HFFc6 (cell line): ENCODE data around the gene NAV1. TPM values are rescaled to one million over a fixed set of nuclear protein-coding genes. Genes with fewer than 3 reads are reported as not detected.
A peak's percentile ranks its signal among the peaks of the same experiment; 100 is the strongest.

Experiments
- DNase-seq: peaks from one replicate; pipeline ENCODE4 v3.0.0-alpha.2; 2018
- H3K27ac Mint-ChIP-seq: 2 replicates; pipeline ENCODE4 v1.8.0; 2020; ENCODE audit warnings: mild to moderate bottlenecking, mixed read lengths
- H3K27me3 Mint-ChIP-seq: 2 replicates; pipeline ENCODE4 v1.8.0; 2021; ENCODE audit warnings: mild to moderate bottlenecking, moderate library complexity, mixed read lengths; ENCODE audit not compliant: insufficient read depth
- H3K36me3 Mint-ChIP-seq: 2 replicates; pipeline ENCODE4 v1.8.0; 2021; ENCODE audit warnings: low read depth, mixed read lengths
- H3K4me1 Mint-ChIP-seq: 2 replicates; pipeline ENCODE4 v1.8.0; 2020; ENCODE audit warnings: low read depth, mixed read lengths
- H3K4me3 Mint-ChIP-seq: 2 replicates; pipeline ENCODE4 v1.8.0; 2020; ENCODE audit warnings: mild to moderate bottlenecking, moderate library complexity, mixed read lengths
- H3K9me3 Mint-ChIP-seq: 2 replicates; pipeline ENCODE4 v1.8.0; 2020; ENCODE audit warnings: mild to moderate bottlenecking, mixed read lengths
- total RNA-seq, 6 experiments: library from RNA; stranded (reverse); fragmentation: NEBNext Ultra II Directional; extraction: Animal tissue kit (Norgen Biotek cat#: 25700); gene quantifications; 2 replicates in 1 of 6; 3 replicates in 5 of 6; pipeline ENCODE4 v1.2.3, GENCODE V29; 2021
- TF ChIP-seq, protein P1 (sequence below): fragments of 200-600 bp; sonication (generic); IDR thresholded peaks from 2 replicates; pipeline ENCODE4 v1.5.0; 2021; ENCODE audit warnings: antibody characterized with exemption, mild to moderate bottlenecking

NAV1 gene
- total RNA-seq, 6 experiments from 2014 or later = 72.9 to 88.0 (median 78.4) TPM

DNA sequence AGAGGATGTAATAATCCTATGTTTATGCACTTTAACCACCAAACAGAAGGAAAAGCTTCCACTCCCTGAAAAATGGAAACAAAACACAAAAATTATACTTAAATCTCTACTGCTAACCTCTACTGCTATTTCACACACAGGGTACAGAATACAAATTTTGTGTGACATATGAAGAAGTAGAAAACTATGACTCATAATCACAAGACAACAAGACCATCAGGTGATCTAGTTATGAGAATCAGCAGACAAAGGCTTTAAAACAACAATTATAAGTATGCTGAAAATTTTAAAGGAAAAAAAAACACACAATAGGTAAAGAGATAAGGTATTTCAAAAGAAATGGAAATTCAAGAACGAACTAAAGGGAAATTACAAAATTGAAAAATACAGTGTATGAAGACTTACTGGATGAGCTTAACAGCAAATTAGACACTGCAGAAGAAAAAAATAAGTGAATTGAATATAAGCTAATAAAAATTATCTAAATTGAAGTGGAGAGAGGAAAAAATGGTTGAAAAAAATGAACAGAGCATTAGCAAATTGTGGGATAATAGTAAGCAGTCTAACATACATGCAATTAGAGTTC, 13.6 kb upstream of the NAV1 start:
- Mint-ChIP-seq H3K27me3 (no peaks in the 10 kb centered on the region; the same call in 1 of the 2 replicates), H3K4me3 (no peak overlapping the region), H3K36me3 (peaks cover 5% of the 10 kb centered on the region; the same call in 1 of the 2 replicates), H3K27ac (no peak overlapping the region), H3K4me1 (peaks cover 14% of the 10 kb centered on the region), H3K9me3 (no peaks in the 10 kb centered on the region; the same call in 1 of the 2 replicates)
- DNase-seq = no peak
- TF ChIP-seq, protein P1, sequence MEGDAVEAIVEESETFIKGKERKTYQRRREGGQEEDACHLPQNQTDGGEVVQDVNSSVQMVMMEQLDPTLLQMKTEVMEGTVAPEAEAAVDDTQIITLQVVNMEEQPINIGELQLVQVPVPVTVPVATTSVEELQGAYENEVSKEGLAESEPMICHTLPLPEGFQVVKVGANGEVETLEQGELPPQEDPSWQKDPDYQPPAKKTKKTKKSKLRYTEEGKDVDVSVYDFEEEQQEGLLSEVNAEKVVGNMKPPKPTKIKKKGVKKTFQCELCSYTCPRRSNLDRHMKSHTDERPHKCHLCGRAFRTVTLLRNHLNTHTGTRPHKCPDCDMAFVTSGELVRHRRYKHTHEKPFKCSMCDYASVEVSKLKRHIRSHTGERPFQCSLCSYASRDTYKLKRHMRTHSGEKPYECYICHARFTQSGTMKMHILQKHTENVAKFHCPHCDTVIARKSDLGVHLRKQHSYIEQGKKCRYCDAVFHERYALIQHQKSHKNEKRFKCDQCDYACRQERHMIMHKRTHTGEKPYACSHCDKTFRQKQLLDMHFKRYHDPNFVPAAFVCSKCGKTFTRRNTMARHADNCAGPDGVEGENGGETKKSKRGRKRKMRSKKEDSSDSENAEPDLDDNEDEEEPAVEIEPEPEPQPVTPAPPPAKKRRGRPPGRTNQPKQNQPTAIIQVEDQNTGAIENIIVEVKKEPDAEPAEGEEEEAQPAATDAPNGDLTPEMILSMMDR = no peak

DNA sequence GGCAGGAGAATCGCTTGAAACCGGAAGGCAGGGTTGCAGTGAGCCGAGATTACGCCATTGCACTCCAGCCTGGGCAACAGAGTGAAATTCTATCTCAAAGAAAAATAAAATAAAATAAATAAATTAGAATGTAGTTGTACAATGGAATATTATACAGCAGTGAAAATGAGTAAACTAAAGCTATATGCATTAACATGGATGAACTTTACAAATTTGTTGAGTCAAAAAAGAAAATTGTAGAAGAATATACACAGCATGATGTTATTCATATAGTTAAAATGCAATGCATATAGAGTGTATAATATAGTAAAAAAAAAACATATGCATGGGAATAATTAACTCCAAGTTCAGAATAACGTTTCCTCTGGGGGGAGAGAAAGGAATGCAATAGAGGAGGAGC, 11.0 kb upstream of the NAV1 start:
- H3K27me3 Mint-ChIP-seq = no peaks in the 10 kb centered on the region; the same call in 1 of the 2 replicates
- H3K4me3 Mint-ChIP-seq = no peak overlapping the region
- H3K4me1 Mint-ChIP-seq = peaks cover 40% of the 10 kb centered on the region
- no peak overlapping the region for H3K27ac Mint-ChIP-seq
- no peaks in the 10 kb centered on the region; the same call in 1 of the 2 replicates for H3K9me3 Mint-ChIP-seq
- H3K36me3 Mint-ChIP-seq = peaks cover 5% of the 10 kb centered on the region; the same call in 1 of the 2 replicates
- TF ChIP-seq, protein P1 = no peak
- no peak for DNase-seq

DNA sequence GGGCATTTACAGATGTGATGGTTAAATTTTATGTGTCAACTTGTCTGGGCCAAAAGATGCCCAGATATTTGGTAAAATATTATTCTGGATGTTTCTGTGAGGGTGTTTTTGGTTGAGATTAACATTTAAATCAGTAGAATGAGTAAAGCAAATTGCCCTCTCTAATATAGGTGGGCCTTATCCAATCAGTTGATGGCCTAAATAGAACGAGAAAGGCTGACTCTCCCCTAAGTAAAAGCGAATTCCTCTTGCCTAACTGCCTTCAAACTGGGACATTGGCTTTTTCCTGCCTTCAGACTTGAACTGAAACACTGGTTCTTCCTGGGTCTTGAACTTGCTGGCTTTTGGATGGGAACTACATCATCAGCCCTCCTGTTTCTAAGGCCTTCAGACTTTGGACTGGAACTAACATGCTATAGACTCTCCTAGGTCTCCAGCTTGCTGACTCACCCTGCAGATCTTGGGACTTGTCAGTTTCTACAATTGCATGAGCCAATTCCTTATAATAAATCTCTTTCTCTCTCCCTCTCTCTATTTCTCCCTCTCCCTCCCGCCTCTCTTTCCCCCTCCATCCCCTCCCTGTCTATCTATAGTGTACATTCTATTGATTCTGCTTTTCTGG, 10.2 kb upstream of the NAV1 start:
- TF ChIP-seq, protein P1 = no peak
- H3K4me1 Mint-ChIP-seq = peaks cover 45% of the 10 kb centered on the region
- H3K27ac Mint-ChIP-seq = peak overlapping the region; percentile 51
- H3K27me3 Mint-ChIP-seq = no peaks in the 10 kb centered on the region; the same call in 1 of the 2 replicates
- no peaks in the 10 kb centered on the region for H3K9me3 Mint-ChIP-seq
- H3K36me3 Mint-ChIP-seq = peaks cover 5% of the 10 kb centered on the region; the same call in 1 of the 2 replicates
- no peak for DNase-seq
- no peak overlapping the region for H3K4me3 Mint-ChIP-seq

- TF ChIP-seq, protein P1 = peak; percentile 93
- peak overlapping the region; percentile 76 for H3K4me3 Mint-ChIP-seq
- H3K9me3 Mint-ChIP-seq = no peaks in the 10 kb centered on the region
- peak overlapping the region; percentile 97 for H3K27ac Mint-ChIP-seq
- DNase-seq = peak; percentile 79
- no peaks in the 10 kb centered on the region for H3K36me3 Mint-ChIP-seq
- H3K27me3 Mint-ChIP-seq = no peaks in the 10 kb centered on the region; the same call in 1 of the 2 replicates
- H3K4me1 Mint-ChIP-seq = peaks cover 67% of the 10 kb centered on the region
Observed at GRCh38 chr1:201530741-201531531, 8.0 kb upstream of the NAV1 start.

GRCh38 chr1:201531551-201532425, 7.1 kb upstream of the NAV1 start:
- peak overlapping the region; percentile 76; the same call in 1 of the 2 replicates for H3K4me3 Mint-ChIP-seq
- H3K27ac Mint-ChIP-seq = peak overlapping the region; percentile 97
- no peaks in the 10 kb centered on the region for H3K9me3 Mint-ChIP-seq
- H3K4me1 Mint-ChIP-seq = peaks cover 76% of the 10 kb centered on the region
- H3K36me3 Mint-ChIP-seq = no peaks in the 10 kb centered on the region
- DNase-seq = no peak
- TF ChIP-seq, protein P1 = no peak
- no peaks in the 10 kb centered on the region; the same call in 1 of the 2 replicates for H3K27me3 Mint-ChIP-seq
